ENCODE results near the gene ZFP3. TPM values are rescaled to one million over a fixed set of nuclear protein-coding genes. Genes with fewer than 3 reads are reported as not detected.
"Not testable (repeated sequence)": the region's sequence is repeated elsewhere in the genome, so short reads cannot be mapped to it uniquely, and the experiment has no call there.

Gene ZFP3
- total RNA-seq, 1 donor from 2014 or later = 4.2 TPM

- not testable (repeated sequence) for DNase-seq (ENCODE audit: low spot score)
Observed at GRCh38 chr17:5137511-5138197, 59.4 kb downstream of the ZFP3 start.

DNA sequence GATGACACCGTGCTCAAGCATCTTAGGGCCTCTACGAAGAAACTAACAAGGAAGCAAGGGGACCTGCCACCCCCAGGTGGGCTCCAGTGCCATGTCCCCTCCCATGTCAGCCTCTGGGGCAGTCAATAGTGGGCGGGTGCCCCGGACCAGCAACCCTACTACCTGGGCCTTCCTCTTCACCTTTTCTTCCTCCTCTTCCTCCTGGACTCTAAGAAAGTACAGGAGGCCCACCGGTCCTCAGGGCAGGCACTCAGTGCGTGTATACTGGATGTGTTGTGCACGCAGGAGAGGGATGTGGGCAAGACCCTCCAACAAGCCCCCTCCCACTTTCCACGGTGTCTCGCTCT lies 59.9 kb downstream of the ZFP3 start:
- not testable (repeated sequence) for DNase-seq (ENCODE audit: low spot score)

DNA sequence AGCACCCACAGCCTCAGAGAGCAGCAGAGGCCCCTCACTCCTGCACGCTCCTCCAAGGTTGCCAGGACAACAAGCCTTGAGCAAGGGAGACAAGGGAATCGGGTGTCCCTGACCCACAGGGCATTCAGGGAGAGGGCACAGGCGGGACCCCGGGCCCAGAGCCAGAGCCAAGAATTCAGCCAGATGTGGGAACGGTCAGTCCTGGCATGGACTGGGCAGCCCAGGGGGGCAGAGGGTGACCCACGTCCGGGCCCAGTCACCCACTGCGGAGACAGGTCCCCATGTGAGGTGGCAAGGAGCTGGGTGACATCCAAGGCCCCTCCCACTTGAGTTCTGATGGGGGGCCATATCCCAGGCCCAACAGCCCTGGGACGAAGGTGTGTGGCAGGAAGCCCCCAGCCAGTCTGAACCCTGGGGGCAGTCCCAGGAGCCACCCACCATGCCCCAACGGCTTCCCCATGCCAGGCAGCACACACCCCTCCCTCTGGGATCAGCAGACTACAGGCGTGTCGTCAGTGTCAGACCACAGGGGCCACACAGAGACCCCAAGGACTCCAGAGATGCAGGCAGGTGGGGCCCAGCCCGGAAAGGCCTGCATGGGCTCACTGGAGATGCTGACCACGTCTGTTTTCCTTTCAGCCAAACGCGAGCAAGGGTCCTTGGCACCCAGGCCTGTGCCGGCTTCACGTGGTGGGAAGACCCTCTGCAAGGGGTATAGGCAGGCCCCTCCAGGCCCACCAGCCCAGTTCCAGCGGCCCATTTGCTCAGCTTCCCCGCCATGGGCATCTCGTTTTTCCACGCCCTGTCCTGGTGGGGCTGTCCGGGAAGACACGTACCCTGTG lies 60.6 kb downstream of the ZFP3 start:
- no peak for DNase-seq (ENCODE audit: low spot score)

- no peak for DNase-seq (ENCODE audit: low spot score)
Observed at GRCh38 chr17:5139458-5139732, 61.1 kb downstream of the ZFP3 start.

DNA sequence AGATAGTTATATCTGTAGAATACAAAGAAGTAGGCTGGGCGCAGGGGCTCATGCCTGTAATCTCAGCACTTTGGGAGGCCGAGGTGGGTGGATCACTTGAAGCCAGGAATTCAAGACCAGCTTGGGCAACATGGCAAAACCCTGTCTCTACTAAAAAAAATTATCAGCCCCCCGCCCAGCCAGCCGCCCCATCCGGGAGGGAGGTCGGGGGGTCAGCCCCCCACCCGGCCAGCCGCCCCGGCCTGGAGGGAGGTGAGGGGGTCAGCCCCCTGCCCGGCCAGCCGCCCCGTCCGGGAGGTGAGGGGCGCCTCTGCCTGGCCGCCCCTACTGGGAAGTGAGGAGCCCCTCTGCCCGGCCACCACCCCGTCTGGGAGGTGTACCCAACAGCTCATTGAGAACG lies 64.6 kb downstream of the ZFP3 start:
- not testable (repeated sequence) for DNase-seq (ENCODE audit: low spot score)

Other genes starting within 250 kb of the ZFP3 start
- 60.3 TPM for gene MINK1, start 245.1 kb upstream of the ZFP3 start, total RNA-seq
- 3.0 TPM for gene C17orf107, start 178.9 kb upstream of the ZFP3 start, total RNA-seq
- 1.6 TPM for gene CHRNE, start 175.4 kb upstream of the ZFP3 start, total RNA-seq
- gene GP1BA, start 146.2 kb upstream of the ZFP3 start, total RNA-seq = not detected
- gene SLC25A11, start 138.4 kb upstream of the ZFP3 start, total RNA-seq = 50.0 TPM
- 63.3 TPM for gene RNF167, start 138.2 kb upstream of the ZFP3 start, total RNA-seq
- 575 TPM for gene PFN1, start 129.9 kb upstream of the ZFP3 start, total RNA-seq
- 4.0 TPM for gene ENO3, start 127.3 kb upstream of the ZFP3 start, total RNA-seq
- gene SPAG7, start 110.7 kb upstream of the ZFP3 start, total RNA-seq = 55.5 TPM
- gene CAMTA2, start 90.8 kb upstream of the ZFP3 start, total RNA-seq = 53.8 TPM
- 0.71 TPM for gene INCA1, start 80.9 kb upstream of the ZFP3 start, total RNA-seq
- 213 TPM for gene KIF1C, start 80.5 kb upstream of the ZFP3 start, total RNA-seq
- 0.22 TPM for gene SLC52A1, start 43.0 kb upstream of the ZFP3 start, total RNA-seq
- gene ZNF232, start 33.4 kb downstream of the ZFP3 start, total RNA-seq = 4.6 TPM
- 0.26 TPM for gene USP6, start 37.6 kb downstream of the ZFP3 start, total RNA-seq
- gene ZNF594, start 113.4 kb downstream of the ZFP3 start, total RNA-seq = 2.8 TPM
- gene SCIMP, start 156.4 kb downstream of the ZFP3 start, total RNA-seq = 7.6 TPM
- 65.7 TPM for gene RABEP1, start 203.8 kb downstream of the ZFP3 start, total RNA-seq